ENCODE data around the gene MYCT1.

- TF ChIP-seq CTCF (IDR thresholded peaks at IDR 0.05), result no peak
- TF ChIP-seq TCF7L2 (IDR thresholded peaks at IDR 0.05; ENCODE audit: low read depth, low read length), result no peak
- TF ChIP-seq SIN3A (IDR thresholded peaks at IDR 0.05; ENCODE audit: borderline replicate concordance, insufficient read depth, low read depth, low read length), result no peak
- TF ChIP-seq, protein P1, sequence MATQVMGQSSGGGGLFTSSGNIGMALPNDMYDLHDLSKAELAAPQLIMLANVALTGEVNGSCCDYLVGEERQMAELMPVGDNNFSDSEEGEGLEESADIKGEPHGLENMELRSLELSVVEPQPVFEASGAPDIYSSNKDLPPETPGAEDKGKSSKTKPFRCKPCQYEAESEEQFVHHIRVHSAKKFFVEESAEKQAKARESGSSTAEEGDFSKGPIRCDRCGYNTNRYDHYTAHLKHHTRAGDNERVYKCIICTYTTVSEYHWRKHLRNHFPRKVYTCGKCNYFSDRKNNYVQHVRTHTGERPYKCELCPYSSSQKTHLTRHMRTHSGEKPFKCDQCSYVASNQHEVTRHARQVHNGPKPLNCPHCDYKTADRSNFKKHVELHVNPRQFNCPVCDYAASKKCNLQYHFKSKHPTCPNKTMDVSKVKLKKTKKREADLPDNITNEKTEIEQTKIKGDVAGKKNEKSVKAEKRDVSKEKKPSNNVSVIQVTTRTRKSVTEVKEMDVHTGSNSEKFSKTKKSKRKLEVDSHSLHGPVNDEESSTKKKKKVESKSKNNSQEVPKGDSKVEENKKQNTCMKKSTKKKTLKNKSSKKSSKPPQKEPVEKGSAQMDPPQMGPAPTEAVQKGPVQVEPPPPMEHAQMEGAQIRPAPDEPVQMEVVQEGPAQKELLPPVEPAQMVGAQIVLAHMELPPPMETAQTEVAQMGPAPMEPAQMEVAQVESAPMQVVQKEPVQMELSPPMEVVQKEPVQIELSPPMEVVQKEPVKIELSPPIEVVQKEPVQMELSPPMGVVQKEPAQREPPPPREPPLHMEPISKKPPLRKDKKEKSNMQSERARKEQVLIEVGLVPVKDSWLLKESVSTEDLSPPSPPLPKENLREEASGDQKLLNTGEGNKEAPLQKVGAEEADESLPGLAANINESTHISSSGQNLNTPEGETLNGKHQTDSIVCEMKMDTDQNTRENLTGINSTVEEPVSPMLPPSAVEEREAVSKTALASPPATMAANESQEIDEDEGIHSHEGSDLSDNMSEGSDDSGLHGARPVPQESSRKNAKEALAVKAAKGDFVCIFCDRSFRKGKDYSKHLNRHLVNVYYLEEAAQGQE (IDR thresholded peaks at IDR 0.05; ENCODE audit: insufficient read depth in 1 of 2, low read depth in 2 of 2, low read length in 1 of 2), result no peak
- TF ChIP-seq POLR2AphosphoS5 (IDR thresholded peaks at IDR 0.05; ENCODE audit: low read depth, low read length), result no peak
These were observed 24.3 kb downstream of the MYCT1 start for GRCh38 chr6:152721956-152722355.

Measured in Panc1 (cell line).